ENCODE measurements around the gene COPRS. TPM values are rescaled to one million over a fixed set of nuclear protein-coding genes. Genes with fewer than 3 reads are reported as not detected.

COPRS gene
- total and polyA plus RNA-seq, 2 experiments from 2014 or later: 51.5 to 62.6 TPM

DNA sequence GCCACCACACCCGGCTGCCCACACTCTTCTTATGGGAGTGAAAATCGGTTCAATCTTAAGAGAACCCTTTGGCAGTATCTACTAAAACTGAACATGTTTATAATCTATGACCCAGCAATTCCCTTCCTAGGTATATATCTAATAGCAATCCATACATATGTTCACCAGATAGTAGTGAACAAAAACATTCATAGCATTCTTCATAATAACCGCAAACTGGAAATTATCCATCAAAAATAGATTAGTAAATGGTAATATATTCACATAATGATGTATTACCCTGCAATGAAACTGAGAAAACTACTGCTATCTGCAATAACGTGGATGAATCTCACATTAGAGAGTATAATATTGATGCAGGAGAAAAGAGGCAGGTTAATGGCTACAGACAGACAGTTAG lies 23.1 kb downstream of the COPRS start:
- no peaks in the 10 kb centered on the region for H3K4me1 ChIP-seq (ENCODE audit: insufficient read depth)
- H3K9me3 Mint-ChIP-seq: peaks cover 6% of the 10 kb centered on the region; the same call in 2 of the 3 replicates
- no peak overlapping the region for H3K4me3 ChIP-seq
- no peaks in the 10 kb centered on the region for H3K36me3 ChIP-seq (ENCODE audit: insufficient read depth)
- DNase-seq (ENCODE audit: low spot score) (no peak), ATAC-seq (no peak)
- no peaks in the 10 kb centered on the region for H3K4me1 Mint-ChIP-seq
- no peak overlapping the region for H3K4me3 Mint-ChIP-seq
- no peaks in the 10 kb centered on the region for H3K36me3 Mint-ChIP-seq (ENCODE audit: low read depth)
- TF ChIP-seq, protein P1, sequence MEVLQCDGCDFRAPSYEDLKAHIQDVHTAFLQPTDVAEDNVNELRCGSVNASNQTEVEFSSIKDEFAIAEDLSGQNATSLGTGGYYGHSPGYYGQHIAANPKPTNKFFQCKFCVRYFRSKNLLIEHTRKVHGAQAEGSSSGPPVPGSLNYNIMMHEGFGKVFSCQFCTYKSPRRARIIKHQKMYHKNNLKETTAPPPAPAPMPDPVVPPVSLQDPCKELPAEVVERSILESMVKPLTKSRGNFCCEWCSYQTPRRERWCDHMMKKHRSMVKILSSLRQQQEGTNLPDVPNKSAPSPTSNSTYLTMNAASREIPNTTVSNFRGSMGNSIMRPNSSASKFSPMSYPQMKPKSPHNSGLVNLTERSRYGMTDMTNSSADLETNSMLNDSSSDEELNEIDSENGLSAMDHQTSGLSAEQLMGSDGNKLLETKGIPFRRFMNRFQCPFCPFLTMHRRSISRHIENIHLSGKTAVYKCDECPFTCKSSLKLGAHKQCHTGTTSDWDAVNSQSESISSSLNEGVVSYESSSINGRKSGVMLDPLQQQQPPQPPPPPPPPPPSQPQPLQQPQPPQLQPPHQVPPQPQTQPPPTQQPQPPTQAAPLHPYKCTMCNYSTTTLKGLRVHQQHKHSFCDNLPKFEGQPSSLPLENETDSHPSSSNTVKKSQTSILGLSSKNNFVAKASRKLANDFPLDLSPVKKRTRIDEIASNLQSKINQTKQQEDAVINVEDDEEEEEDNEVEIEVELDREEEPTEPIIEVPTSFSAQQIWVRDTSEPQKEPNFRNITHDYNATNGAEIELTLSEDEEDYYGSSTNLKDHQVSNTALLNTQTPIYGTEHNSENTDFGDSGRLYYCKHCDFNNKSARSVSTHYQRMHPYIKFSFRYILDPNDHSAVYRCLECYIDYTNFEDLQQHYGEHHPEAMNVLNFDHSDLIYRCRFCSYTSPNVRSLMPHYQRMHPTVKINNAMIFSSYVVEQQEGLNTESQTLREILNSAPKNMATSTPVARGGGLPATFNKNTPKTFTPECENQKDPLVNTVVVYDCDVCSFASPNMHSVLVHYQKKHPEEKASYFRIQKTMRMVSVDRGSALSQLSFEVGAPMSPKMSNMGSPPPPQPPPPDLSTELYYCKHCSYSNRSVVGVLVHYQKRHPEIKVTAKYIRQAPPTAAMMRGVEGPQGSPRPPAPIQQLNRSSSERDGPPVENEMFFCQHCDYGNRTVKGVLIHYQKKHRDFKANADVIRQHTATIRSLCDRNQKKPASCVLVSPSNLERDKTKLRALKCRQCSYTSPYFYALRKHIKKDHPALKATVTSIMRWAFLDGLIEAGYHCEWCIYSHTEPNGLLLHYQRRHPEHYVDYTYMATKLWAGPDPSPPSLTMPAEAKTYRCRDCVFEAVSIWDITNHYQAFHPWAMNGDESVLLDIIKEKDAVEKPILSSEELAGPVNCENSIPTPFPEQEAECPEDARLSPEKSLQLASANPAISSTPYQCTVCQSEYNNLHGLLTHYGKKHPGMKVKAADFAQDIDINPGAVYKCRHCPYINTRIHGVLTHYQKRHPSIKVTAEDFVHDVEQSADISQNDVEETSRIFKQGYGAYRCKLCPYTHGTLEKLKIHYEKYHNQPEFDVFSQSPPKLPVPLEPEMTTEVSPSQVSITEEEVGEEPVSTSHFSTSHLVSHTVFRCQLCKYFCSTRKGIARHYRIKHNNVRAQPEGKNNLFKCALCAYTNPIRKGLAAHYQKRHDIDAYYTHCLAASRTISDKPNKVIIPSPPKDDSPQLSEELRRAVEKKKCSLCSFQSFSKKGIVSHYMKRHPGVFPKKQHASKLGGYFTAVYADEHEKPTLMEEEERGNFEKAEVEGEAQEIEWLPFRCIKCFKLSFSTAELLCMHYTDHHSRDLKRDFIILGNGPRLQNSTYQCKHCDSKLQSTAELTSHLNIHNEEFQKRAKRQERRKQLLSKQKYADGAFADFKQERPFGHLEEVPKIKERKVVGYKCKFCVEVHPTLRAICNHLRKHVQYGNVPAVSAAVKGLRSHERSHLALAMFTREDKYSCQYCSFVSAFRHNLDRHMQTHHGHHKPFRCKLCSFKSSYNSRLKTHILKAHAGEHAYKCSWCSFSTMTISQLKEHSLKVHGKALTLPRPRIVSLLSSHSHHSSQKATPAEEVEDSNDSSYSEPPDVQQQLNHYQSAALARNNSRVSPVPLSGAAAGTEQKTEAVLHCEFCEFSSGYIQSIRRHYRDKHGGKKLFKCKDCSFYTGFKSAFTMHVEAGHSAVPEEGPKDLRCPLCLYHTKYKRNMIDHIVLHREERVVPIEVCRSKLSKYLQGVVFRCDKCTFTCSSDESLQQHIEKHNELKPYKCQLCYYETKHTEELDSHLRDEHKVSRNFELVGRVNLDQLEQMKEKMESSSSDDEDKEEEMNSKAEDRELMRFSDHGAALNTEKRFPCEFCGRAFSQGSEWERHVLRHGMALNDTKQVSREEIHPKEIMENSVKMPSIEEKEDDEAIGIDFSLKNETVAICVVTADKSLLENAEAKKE (CRISPR knock-in tag; IDR thresholded peaks at IDR 0.05): no peak
- TF ChIP-seq EZH2 (IDR thresholded peaks at IDR 0.05; ENCODE audit: low read depth, unreplicated experiment) (no peak), CREB1 (CRISPR knock-in tag; IDR thresholded peaks at IDR 0.05; ENCODE audit: low read depth) (no peak), STAT1 (IDR thresholded peaks at IDR 0.05; ENCODE audit: unreplicated experiment) (no peak), JUNB (IDR thresholded peaks at IDR 0.05; ENCODE audit: unreplicated experiment) (no peak)
- TF ChIP-seq, protein P2, sequence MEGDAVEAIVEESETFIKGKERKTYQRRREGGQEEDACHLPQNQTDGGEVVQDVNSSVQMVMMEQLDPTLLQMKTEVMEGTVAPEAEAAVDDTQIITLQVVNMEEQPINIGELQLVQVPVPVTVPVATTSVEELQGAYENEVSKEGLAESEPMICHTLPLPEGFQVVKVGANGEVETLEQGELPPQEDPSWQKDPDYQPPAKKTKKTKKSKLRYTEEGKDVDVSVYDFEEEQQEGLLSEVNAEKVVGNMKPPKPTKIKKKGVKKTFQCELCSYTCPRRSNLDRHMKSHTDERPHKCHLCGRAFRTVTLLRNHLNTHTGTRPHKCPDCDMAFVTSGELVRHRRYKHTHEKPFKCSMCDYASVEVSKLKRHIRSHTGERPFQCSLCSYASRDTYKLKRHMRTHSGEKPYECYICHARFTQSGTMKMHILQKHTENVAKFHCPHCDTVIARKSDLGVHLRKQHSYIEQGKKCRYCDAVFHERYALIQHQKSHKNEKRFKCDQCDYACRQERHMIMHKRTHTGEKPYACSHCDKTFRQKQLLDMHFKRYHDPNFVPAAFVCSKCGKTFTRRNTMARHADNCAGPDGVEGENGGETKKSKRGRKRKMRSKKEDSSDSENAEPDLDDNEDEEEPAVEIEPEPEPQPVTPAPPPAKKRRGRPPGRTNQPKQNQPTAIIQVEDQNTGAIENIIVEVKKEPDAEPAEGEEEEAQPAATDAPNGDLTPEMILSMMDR (conservative IDR thresholded peaks at IDR 0.05; ENCODE audit: low read depth in 2 of 2): no peak
- TF ChIP-seq, protein P3, sequence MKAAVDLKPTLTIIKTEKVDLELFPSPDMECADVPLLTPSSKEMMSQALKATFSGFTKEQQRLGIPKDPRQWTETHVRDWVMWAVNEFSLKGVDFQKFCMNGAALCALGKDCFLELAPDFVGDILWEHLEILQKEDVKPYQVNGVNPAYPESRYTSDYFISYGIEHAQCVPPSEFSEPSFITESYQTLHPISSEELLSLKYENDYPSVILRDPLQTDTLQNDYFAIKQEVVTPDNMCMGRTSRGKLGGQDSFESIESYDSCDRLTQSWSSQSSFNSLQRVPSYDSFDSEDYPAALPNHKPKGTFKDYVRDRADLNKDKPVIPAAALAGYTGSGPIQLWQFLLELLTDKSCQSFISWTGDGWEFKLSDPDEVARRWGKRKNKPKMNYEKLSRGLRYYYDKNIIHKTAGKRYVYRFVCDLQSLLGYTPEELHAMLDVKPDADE (IDR thresholded peaks at IDR 0.05): no peak
- H3K27me3 ChIP-seq (ENCODE audit: insufficient read depth): no peaks in the 10 kb centered on the region
- no peak overlapping the region for H3K27ac Mint-ChIP-seq
- no peaks in the 10 kb centered on the region for H3K9me2 ChIP-seq (ENCODE audit: insufficient read depth)
- H3K27me3 Mint-ChIP-seq (ENCODE audit: insufficient read depth, low read depth, poor library complexity): peaks cover 11% of the 10 kb centered on the region
- H2AFZ ChIP-seq: no peak overlapping the region
- no peaks in the 10 kb centered on the region for H3K79me2 ChIP-seq (replicated peaks; ENCODE audit: insufficient read depth)
- no peak overlapping the region for H3K4me2 ChIP-seq
- H3F3A ChIP-seq (replicated peaks; ENCODE audit: low read depth): no peaks in the 10 kb centered on the region
- no peaks in the 10 kb centered on the region for H4K20me1 ChIP-seq (replicated peaks; ENCODE audit: insufficient read depth)
- H3K27ac ChIP-seq (ENCODE audit: low read depth): no peak overlapping the region

Data from GM23338 (cell line).